Astrocyte (in vitro differentiated cells and primary cell): ENCODE results near the gene AK5. TPM values are rescaled to one million over a fixed set of nuclear protein-coding genes. Genes with fewer than 3 reads are reported as not detected.

ENCODE experiments used
- DNase-seq: peaks from one replicate; pipeline ENCODE4 v3.0.0-alpha.2; 2010; ENCODE audit warnings: low read depth
- FAIRE-seq: peaks from 2 replicates; lab custom pipeline; 2011; peaks lifted over from hg19 to GRCh38; lab: Jason Lieb, UNC
- H2AFZ ChIP-seq: 2 replicates; pipeline ENCODE4 v1.6.0; 2012; ENCODE audit warnings: low read depth, low read length, inconsistent platforms
- H3K27ac ChIP-seq: 2 replicates; pipeline ENCODE4 v1.5.1; 2011; ENCODE audit warnings: low read depth, low read length, inconsistent platforms
- H3K27me3 ChIP-seq: 2 replicates; pipeline ENCODE4 v1.6.0; 2011; ENCODE audit warnings: low read length, inconsistent platforms; ENCODE audit not compliant: insufficient read depth
- H3K36me3 ChIP-seq: 2 replicates; pipeline ENCODE4 v1.5.1; 2011; ENCODE audit warnings: low read length, inconsistent platforms; ENCODE audit not compliant: insufficient read depth
- H3K4me1 ChIP-seq: 2 replicates; pipeline ENCODE4 v1.5.1; 2011; ENCODE audit warnings: low read length, inconsistent platforms; ENCODE audit not compliant: insufficient read depth
- H3K4me2 ChIP-seq: 2 replicates; pipeline ENCODE4 v1.6.0; 2012; ENCODE audit warnings: low read length, inconsistent platforms
- H3K4me3 ChIP-seq: 2 replicates; pipeline ENCODE4 v1.5.1; 2011; ENCODE audit warnings: low read depth, mild to moderate bottlenecking, low read length, inconsistent platforms; ENCODE audit not compliant: insufficient read depth
- H3K79me2 ChIP-seq: 2 replicates; pipeline ENCODE4 v1.6.0; 2012; ENCODE audit warnings: mild to moderate bottlenecking, low read length, inconsistent platforms; ENCODE audit not compliant: insufficient read depth
- H3K9ac ChIP-seq: 2 replicates; pipeline ENCODE4 v1.6.0; 2012; ENCODE audit warnings: mild to moderate bottlenecking, low read length, inconsistent platforms
- H3K9me3 ChIP-seq: 2 replicates; pipeline ENCODE4 v1.5.1; 2012; ENCODE audit warnings: low read depth, mild to moderate bottlenecking, low read length, inconsistent platforms; ENCODE audit not compliant: insufficient read depth
- H4K20me1 ChIP-seq: 2 replicates; pipeline ENCODE4 v1.6.0; 2012; ENCODE audit warnings: low read length, inconsistent platforms; ENCODE audit not compliant: insufficient read depth
- H3K27ac Mint-ChIP-seq: one replicate; pipeline ENCODE4 v1.8.0; 2021; ENCODE audit warnings: mild to moderate bottlenecking, mixed read lengths; ENCODE audit not compliant: unreplicated experiment
- H3K27me3 Mint-ChIP-seq: one replicate; pipeline ENCODE4 v1.8.0; 2021; ENCODE audit warnings: low read depth, mixed read lengths; ENCODE audit not compliant: unreplicated experiment
- H3K36me3 Mint-ChIP-seq: one replicate; pipeline ENCODE4 v1.8.0; 2021; ENCODE audit warnings: low read depth, mixed read lengths; ENCODE audit not compliant: unreplicated experiment
- H3K4me1 Mint-ChIP-seq: one replicate; pipeline ENCODE4 v1.8.0; 2021; ENCODE audit warnings: low read depth, mixed read lengths; ENCODE audit not compliant: unreplicated experiment
- H3K4me3 Mint-ChIP-seq: one replicate; pipeline ENCODE4 v1.8.0; 2021; ENCODE audit warnings: mild to moderate bottlenecking, moderate library complexity, mixed read lengths; ENCODE audit not compliant: unreplicated experiment
- H3K9me3 Mint-ChIP-seq: one replicate; pipeline ENCODE4 v1.8.0; 2021; ENCODE audit warnings: mild to moderate bottlenecking, mixed read lengths; ENCODE audit not compliant: unreplicated experiment
- EZH2 ChIP-seq: IDR thresholded peaks from 2 replicates; pipeline ENCODE4 v1.6.1; 2012; ENCODE audit warnings: mild to moderate bottlenecking, low read length, inconsistent platforms; ENCODE audit not compliant: insufficient read depth
- total RNA-seq: library from RNA; stranded (reverse); gene quantifications from 2 replicates; pipeline ENCODE4 v1.2.1, GENCODE V29; 2021
- TF ChIP-seq, protein P1 (sequence below): IDR thresholded peaks from 2 replicates; pipeline ENCODE4 v1.5.1; 2011; ENCODE audit warnings: low read depth, mild to moderate bottlenecking, inconsistent platforms, low read length, moderate library complexity; ENCODE audit not compliant: insufficient read depth

The AK5 gene
- total RNA-seq, 1 donor from 2014 or later: 4.4 TPM

DNA sequence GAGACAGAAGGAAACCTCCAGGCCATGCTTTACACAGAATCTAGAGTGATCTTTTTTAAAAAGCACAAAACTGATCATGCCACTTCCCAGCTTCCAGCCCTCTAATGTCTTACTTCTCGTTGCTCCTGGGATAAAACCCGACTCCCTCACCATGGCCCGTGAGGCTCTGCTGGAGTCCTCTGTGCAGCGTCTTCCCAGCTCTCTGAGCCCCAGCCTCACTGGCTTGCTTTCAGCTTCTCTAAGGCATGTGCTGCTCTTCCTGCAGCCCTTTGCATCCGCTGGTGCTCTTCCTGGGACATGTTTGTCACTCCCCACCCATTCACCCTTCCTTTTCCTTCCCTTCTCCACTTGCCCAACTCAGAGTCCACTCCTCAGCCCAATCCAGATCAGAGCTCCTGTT, 184.1 kb downstream of the AK5 start:
- H3K9me3 Mint-ChIP-seq: peaks cover 2% of the 10 kb centered on the region
- no peak overlapping the region for H2AFZ ChIP-seq
- DNase-seq (no peak), FAIRE-seq (no peak)
- no peaks in the 10 kb centered on the region for H3K79me2 ChIP-seq
- no peaks in the 10 kb centered on the region for H3K36me3 Mint-ChIP-seq
- H3K27ac Mint-ChIP-seq: no peak overlapping the region
- H3K4me1 ChIP-seq: no peaks in the 10 kb centered on the region
- H3K27me3 Mint-ChIP-seq: no peaks in the 10 kb centered on the region
- no peak overlapping the region for H3K4me2 ChIP-seq
- TF ChIP-seq, protein P1, sequence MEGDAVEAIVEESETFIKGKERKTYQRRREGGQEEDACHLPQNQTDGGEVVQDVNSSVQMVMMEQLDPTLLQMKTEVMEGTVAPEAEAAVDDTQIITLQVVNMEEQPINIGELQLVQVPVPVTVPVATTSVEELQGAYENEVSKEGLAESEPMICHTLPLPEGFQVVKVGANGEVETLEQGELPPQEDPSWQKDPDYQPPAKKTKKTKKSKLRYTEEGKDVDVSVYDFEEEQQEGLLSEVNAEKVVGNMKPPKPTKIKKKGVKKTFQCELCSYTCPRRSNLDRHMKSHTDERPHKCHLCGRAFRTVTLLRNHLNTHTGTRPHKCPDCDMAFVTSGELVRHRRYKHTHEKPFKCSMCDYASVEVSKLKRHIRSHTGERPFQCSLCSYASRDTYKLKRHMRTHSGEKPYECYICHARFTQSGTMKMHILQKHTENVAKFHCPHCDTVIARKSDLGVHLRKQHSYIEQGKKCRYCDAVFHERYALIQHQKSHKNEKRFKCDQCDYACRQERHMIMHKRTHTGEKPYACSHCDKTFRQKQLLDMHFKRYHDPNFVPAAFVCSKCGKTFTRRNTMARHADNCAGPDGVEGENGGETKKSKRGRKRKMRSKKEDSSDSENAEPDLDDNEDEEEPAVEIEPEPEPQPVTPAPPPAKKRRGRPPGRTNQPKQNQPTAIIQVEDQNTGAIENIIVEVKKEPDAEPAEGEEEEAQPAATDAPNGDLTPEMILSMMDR: no peak
- no peak for TF ChIP-seq EZH2
- H3K4me3 Mint-ChIP-seq: no peak overlapping the region
- H3K27ac ChIP-seq: no peak overlapping the region
- H3K27me3 ChIP-seq: no peaks in the 10 kb centered on the region
- no peak overlapping the region for H3K9ac ChIP-seq
- H3K9me3 ChIP-seq: no peaks in the 10 kb centered on the region
- no peak overlapping the region for H3K4me3 ChIP-seq
- no peaks in the 10 kb centered on the region for H3K36me3 ChIP-seq
- H4K20me1 ChIP-seq: no peaks in the 10 kb centered on the region
- H3K4me1 Mint-ChIP-seq: peaks cover 6% of the 10 kb centered on the region

DNA sequence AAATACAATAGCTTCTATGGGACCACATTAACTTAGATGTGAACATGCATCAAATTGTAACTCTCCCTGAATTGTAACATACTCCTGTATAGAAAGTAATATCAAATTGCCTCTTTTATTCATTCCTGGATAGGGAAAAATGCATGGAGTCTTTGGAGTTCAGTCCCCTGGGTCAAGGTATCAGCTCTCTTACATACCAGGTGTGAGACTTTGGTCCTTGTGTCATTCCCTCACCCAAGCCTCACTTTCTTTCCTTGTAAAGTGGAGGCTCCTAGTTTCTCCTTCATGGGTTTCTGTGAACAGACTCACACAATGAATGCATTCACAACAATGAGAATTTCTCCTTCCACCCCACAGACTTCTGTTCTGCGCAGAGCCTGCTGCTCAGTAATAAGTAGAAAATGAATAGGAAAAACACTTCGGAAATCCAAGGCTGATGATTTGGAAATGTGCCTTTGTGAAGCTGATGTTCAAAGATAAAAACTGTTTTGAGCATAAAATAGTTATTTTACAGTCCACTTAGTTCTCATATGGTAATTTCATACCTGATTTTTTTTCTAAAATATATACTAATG, 185.3 kb downstream of the AK5 start:
- no peak for FAIRE-seq
- Mint-ChIP-seq H3K27me3 (no peaks in the 10 kb centered on the region), H3K4me1 (peaks cover 6% of the 10 kb centered on the region), H3K9me3 (peaks cover 2% of the 10 kb centered on the region), H3K4me3 (no peak overlapping the region), H3K36me3 (no peaks in the 10 kb centered on the region), H3K27ac (no peak overlapping the region)
- no peak for DNase-seq
- TF ChIP-seq, protein P1: no peak
- no peak for TF ChIP-seq EZH2
- no peaks in the 10 kb centered on the region for H3K9me3 ChIP-seq
- no peak overlapping the region for H3K4me3 ChIP-seq
- H3K79me2 ChIP-seq: no peaks in the 10 kb centered on the region
- H2AFZ ChIP-seq: no peak overlapping the region
- no peak overlapping the region for H3K27ac ChIP-seq
- no peak overlapping the region for H3K4me2 ChIP-seq
- H3K4me1 ChIP-seq: no peaks in the 10 kb centered on the region
- no peaks in the 10 kb centered on the region for H3K27me3 ChIP-seq
- no peaks in the 10 kb centered on the region for H3K36me3 ChIP-seq
- no peaks in the 10 kb centered on the region for H4K20me1 ChIP-seq
- no peak overlapping the region for H3K9ac ChIP-seq

DNA sequence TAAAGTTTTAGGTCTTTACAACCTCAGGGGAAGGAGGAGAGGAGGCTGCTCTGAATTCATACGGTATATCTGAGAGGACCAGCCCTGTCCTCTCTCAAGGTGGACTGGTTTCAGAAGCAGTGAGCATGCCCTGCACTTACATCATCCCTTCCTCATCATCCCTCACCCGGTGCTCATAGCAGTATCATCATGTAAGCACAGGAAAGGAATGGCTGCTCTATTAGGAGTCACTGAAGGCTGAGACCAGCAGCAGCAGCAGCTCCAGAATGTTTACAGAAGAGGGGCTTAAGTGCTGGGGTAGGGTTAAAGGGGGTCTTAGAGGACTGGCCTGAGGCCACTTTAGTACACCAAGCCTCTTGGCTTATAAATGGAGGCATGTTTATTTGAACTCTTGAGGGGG, 185.9 kb downstream of the AK5 start:
- no peak overlapping the region for H3K4me3 Mint-ChIP-seq
- peaks cover 2% of the 10 kb centered on the region for H3K9me3 Mint-ChIP-seq
- Histone ChIP-seq H3K27ac (no peak overlapping the region), H3K79me2 (no peaks in the 10 kb centered on the region), H4K20me1 (no peaks in the 10 kb centered on the region), H3K27me3 (no peaks in the 10 kb centered on the region), H3K4me2 (no peak overlapping the region), H3K9me3 (no peaks in the 10 kb centered on the region), H3K4me3 (no peak overlapping the region), H2AFZ (no peak overlapping the region), H3K4me1 (no peaks in the 10 kb centered on the region), H3K36me3 (no peaks in the 10 kb centered on the region), H3K9ac (no peak overlapping the region)
- TF ChIP-seq, protein P1: no peak
- TF ChIP-seq EZH2: no peak
- FAIRE-seq: no peak
- no peaks in the 10 kb centered on the region for H3K36me3 Mint-ChIP-seq
- H3K27ac Mint-ChIP-seq: no peak overlapping the region
- H3K27me3 Mint-ChIP-seq: no peaks in the 10 kb centered on the region
- DNase-seq: no peak
- H3K4me1 Mint-ChIP-seq: peaks cover 6% of the 10 kb centered on the region
